ENCODE measurements around the gene TMEM256.

TMEM256 gene

DNA sequence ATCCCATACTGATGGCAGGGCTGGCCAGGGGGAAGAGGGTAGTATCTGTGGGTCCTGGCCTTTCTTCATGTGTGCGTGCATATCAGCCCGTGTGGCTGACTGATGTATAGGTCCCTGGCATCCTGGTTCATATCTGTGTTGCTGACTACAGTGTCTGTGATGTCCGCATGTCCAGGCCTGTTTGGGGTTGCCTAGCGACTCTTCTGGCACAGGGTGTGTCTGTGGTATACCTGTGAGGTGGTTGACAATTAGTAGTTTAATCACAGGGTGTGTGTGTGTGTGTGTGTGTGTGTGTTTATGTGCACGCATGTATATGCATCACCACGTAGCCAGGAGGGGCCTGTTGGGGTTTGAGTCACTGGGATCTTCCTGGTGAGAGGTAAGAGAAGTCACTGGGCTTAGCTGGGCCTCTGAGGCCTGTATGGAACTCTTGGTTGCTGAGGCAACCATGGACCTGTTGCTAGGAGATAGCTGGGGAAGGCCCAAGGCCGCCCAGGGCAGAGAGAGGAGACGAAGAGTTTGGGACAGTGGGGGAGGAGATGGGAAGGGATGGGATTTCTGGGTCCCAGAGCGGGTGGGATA lies 49.5 kb downstream of the TMEM256 start:
- Histone ChIP-seq H3K9ac (ENCODE audit: low read depth in 1 of 2, low read length in 2 of 2) (no peak overlapping the region), H3K4me1 (ENCODE audit: control insufficient read depth in 1 of 2, insufficient read depth in 2 of 2, low read length in 2 of 2) (peaks cover 11 to 38% of the 10 kb centered on the region in 2 donors), H3K27ac (ENCODE audit: low read depth, low read length) (no peak overlapping the region), H3K27me3 (ENCODE audit: control insufficient read depth in 1 of 2, insufficient read depth in 2 of 2, low read length in 2 of 2) (peaks cover 0 to 4% of the 10 kb centered on the region in 2 donors), H3K9me3 (ENCODE audit: control insufficient read depth in 1 of 2, low read length in 2 of 2) (no peaks in the 10 kb centered on the region), H3K36me3 (ENCODE audit: control insufficient read depth in 1 of 2, insufficient read depth in 2 of 2, low read length in 2 of 2) (no peaks in the 10 kb centered on the region), H3K4me3 (ENCODE audit: low read depth in 1 of 2, low read length in 2 of 2) (no peak overlapping the region)

Measured in duodenal mucosa (tissue), 2 donors.